GM06990 (cell line): Measurements from ENCODE around the gene MYL6.
"Not testable (repeated sequence)": the region's sequence is repeated elsewhere in the genome, so short reads cannot be mapped to it uniquely, and the experiment has no call there.

ENCODE experiments used
- DNase-seq: peaks from one replicate; pipeline ENCODE4 v3.0.0-alpha.2; 2011; ENCODE audit not compliant: insufficient read length; ENCODE audit errors: extremely low read depth
- H3K27me3 ChIP-seq: replicated peaks from 2 replicates; pipeline ENCODE4 v1.6.0; 2011; ENCODE audit warnings: low read length; ENCODE audit not compliant: control insufficient read depth, insufficient read depth
- H3K36me3 ChIP-seq: 2 replicates; pipeline ENCODE4 v1.5.1; 2011; ENCODE audit warnings: low read length; ENCODE audit not compliant: control insufficient read depth, insufficient read depth
- H3K4me3 ChIP-seq: replicated peaks from 2 replicates; pipeline ENCODE4 v1.5.1; 2011; ENCODE audit warnings: low read depth, mild to moderate bottlenecking, control low read depth, low read length
- CTCF ChIP-seq: IDR thresholded peaks from 2 replicates; pipeline ENCODE4 v1.5.1; 2011; ENCODE audit warnings: low read length, control low read depth, mild to moderate bottlenecking, inconsistent platforms; ENCODE audit not compliant: insufficient read depth, poor library complexity, severe bottlenecking

The MYL6 gene

GRCh38 chr12:56158029-56158925 is at the start of gene MYL6:
Gene MYL6 (plus strand): TSS chr12:56158359. CDS start chr12:56158402, 43 bp downstream.
- H3K36me3 ChIP-seq, result peaks cover 32% of the 10 kb centered on the region
- H3K4me3 ChIP-seq, result peak within 1 kb of the TSS; percentile 91
- H3K27me3 ChIP-seq, result no peaks in the 10 kb centered on the region
- peak; percentile 81 for DNase-seq
- TF ChIP-seq CTCF, result no peak

- Histone ChIP-seq H3K4me3 (no peak overlapping the region), H3K36me3 (peaks cover 24% of the 10 kb centered on the region), H3K27me3 (no peaks in the 10 kb centered on the region)
- TF ChIP-seq CTCF, result no peak
- no peak for DNase-seq
Measured at GRCh38 chr12:56110571-56110970, 47.6 kb upstream of the MYL6 start.

GRCh38 chr12:56114084-56114483 is 44.1 kb upstream of the MYL6 start:
- TF ChIP-seq CTCF, result no peak
- H3K27me3 ChIP-seq, result no peaks in the 10 kb centered on the region
- no peak overlapping the region for H3K4me3 ChIP-seq
- peaks cover 16% of the 10 kb centered on the region for H3K36me3 ChIP-seq
- DNase-seq, result no peak

GRCh38 chr12:56115329-56115728 is 42.8 kb upstream of the MYL6 start:
- no peak for TF ChIP-seq CTCF
- DNase-seq, result no peak
- peak overlapping the region; percentile 85 for H3K4me3 ChIP-seq
- H3K36me3 ChIP-seq, result peaks cover 11% of the 10 kb centered on the region
- no peaks in the 10 kb centered on the region for H3K27me3 ChIP-seq

- H3K36me3 ChIP-seq, result peaks cover 10% of the 10 kb centered on the region
- TF ChIP-seq CTCF, result no peak
Measured at GRCh38 chr12:56116267-56117081, 41.7 kb upstream of the MYL6 start, which contains the start of gene RPL41. Gene RPL41 (plus strand): TSS chr12:56116633.

GRCh38 chr12:56117082-56117706 is 41.0 kb upstream of the MYL6 start:
- not testable (repeated sequence) for DNase-seq, H3K36me3 ChIP-seq, H3K27me3 ChIP-seq
- H3K4me3 ChIP-seq, result peak overlapping the region; percentile 85

More at GRCh38 chr12:56116267-56117081, 41.7 kb upstream of the MYL6 start, which contains the start of gene RPL41:
- peak; percentile 93 for DNase-seq
- Histone ChIP-seq H3K4me3 (peak within 1 kb of the TSS; percentile 85), H3K27me3 (no peaks in the 10 kb centered on the region)
